HepG2 (cell line): ENCODE measurements around the gene HOXA4. TPM values are rescaled to one million over a fixed set of nuclear protein-coding genes. Genes with fewer than 3 reads are reported as not detected.
A peak's percentile ranks its signal among the peaks of the same experiment; 100 is the strongest.

Experiments used
- ERF ChIP-seq: IDR thresholded peaks from 2 replicates; pipeline ENCODE4 v1.6.1; 2018; ENCODE audit warnings: missing biosample characterization, missing genetic modification reagents
- GPN1 ChIP-seq: sonication (generic); formaldehyde crosslinking; IDR thresholded peaks from 2 replicates; pipeline ENCODE4 v1.5.1; 2020; ENCODE audit warnings: missing genetic modification reagents, borderline replicate concordance
- HHEX ChIP-seq: IDR thresholded peaks from 2 replicates; pipeline ENCODE4 v1.6.1; 2016; ENCODE audit warnings: control low read depth
- KLF11 ChIP-seq: IDR thresholded peaks from 2 replicates; pipeline ENCODE4 v1.6.1; 2016; ENCODE audit warnings: missing compliant biosample characterization
- LRRFIP1 ChIP-seq: sonication (generic); formaldehyde crosslinking; conservative IDR thresholded peaks from 2 replicates; pipeline ENCODE4 v1.4.0; 2020; ENCODE audit warnings: missing genetic modification reagents
- MTF2 ChIP-seq: sonication (generic); formaldehyde crosslinking; IDR thresholded peaks from 2 replicates; pipeline ENCODE4 v1.5.0; 2020; ENCODE audit warnings: missing genetic modification reagents, borderline replicate concordance
- MXD4 ChIP-seq: IDR thresholded peaks from 2 replicates; pipeline ENCODE4 v1.6.1; 2016; ENCODE audit warnings: mild to moderate bottlenecking, missing biosample characterization, missing genetic modification reagents
- PAWR ChIP-seq: sonication (generic); formaldehyde crosslinking; IDR thresholded peaks from 2 replicates; pipeline ENCODE4 v1.4.0; 2020; ENCODE audit warnings: missing genetic modification reagents, mild to moderate bottlenecking, borderline replicate concordance
- PBX2 ChIP-seq: IDR thresholded peaks from 2 replicates; pipeline ENCODE4 v1.6.1; 2016; ENCODE audit warnings: control low read depth
- PTBP1 ChIP-seq: fragments of 200-400 bp; formaldehyde crosslinking; IDR thresholded peaks from 2 replicates; pipeline ENCODE4 v1.6.1; 2018; ENCODE audit warnings: low read length, low read depth; ENCODE audit not compliant: poor library complexity, severe bottlenecking
- SMAD1 ChIP-seq: sonication (generic); formaldehyde crosslinking; IDR thresholded peaks from 2 replicates; pipeline ENCODE4 v1.4.0; 2020; ENCODE audit warnings: missing genetic modification reagents, low read depth, mild to moderate bottlenecking, borderline replicate concordance
- SUZ12 ChIP-seq: fragments of 150-350 bp; IDR thresholded peaks from 2 replicates; pipeline ENCODE4 v1.6.1; 2014; ENCODE audit warnings: low read depth, low read length
- THYN1 ChIP-seq: sonication (generic); formaldehyde crosslinking; IDR thresholded peaks from 2 replicates; pipeline ENCODE4 v1.8.1; 2023; ENCODE audit warnings: low read depth, mild to moderate bottlenecking, moderate library complexity, missing genetic modification reagents, borderline replicate concordance
- ZBED4 ChIP-seq: sonication (generic); formaldehyde crosslinking; IDR thresholded peaks from 2 replicates; pipeline ENCODE4 v1.4.0; 2020; ENCODE audit warnings: missing genetic modification reagents, borderline replicate concordance
- ZC3H4 ChIP-seq: sonication (generic); formaldehyde crosslinking; IDR thresholded peaks from 2 replicates; pipeline ENCODE4 v1.4.0; 2020; ENCODE audit warnings: missing genetic modification reagents, borderline replicate concordance
- ZMYM2 ChIP-seq: sonication (generic); formaldehyde crosslinking; IDR thresholded peaks from 2 replicates; pipeline ENCODE4 v1.8.0; 2022; ENCODE audit warnings: mild to moderate bottlenecking, missing genetic modification reagents
- ZNF232 ChIP-seq: sonication (generic); formaldehyde crosslinking; IDR thresholded peaks from 2 replicates; pipeline ENCODE4 v1.4.0; 2020; ENCODE audit warnings: missing genetic modification reagents, borderline replicate concordance
- ZNF33B ChIP-seq: sonication (generic); formaldehyde crosslinking; IDR thresholded peaks from 2 replicates; pipeline ENCODE4 v1.5.1; 2020; ENCODE audit warnings: mild to moderate bottlenecking, missing genetic modification reagents
- ZNF557 ChIP-seq: sonication (generic); formaldehyde crosslinking; IDR thresholded peaks from 2 replicates; pipeline ENCODE4 v1.4.0; 2020; ENCODE audit warnings: missing genetic modification reagents
- polyA plus RNA-seq, 8 experiments: library from polyadenylated mRNA; depleted of rRNA in 3 of 8; stranded (reverse) in 7 of 8; unstranded in 1 of 8; fragments of >200 nt; fragmentation: Illumina TruSeq in 4 of 8; extraction: Trizol in 4 of 8; gene quantifications; 2 replicates each; pipeline versions ENCODE4 v1.2.1 to v1.2.3, GENCODE V29; 2011 to 2016; ENCODE audit warnings: low read depth in 4 of 8, missing spikeins in 1 of 8, mixed read lengths in 1 of 8; ENCODE audit not compliant: insufficient read depth in 1 of 8
- total RNA-seq, 5 experiments: library from RNA; depleted of rRNA; stranded (reverse); fragments of >200 nt; fragmentation: Illumina TruSeq; extraction: Trizol; gene quantifications; 2 replicates each; pipeline ENCODE4 v1.2.3, GENCODE V29; 2016; ENCODE audit warnings: low read depth in 1 of 5
- TF ChIP-seq, protein P1 (sequence below): sonication (generic); formaldehyde crosslinking; IDR thresholded peaks from 2 replicates; pipeline ENCODE4 v1.4.0; 2020; ENCODE audit warnings: mild to moderate bottlenecking, missing genetic modification reagents
- TF ChIP-seq, protein P2 (sequence below): sonication (generic); formaldehyde crosslinking; IDR thresholded peaks from 2 replicates; pipeline ENCODE4 v1.4.0; 2020; ENCODE audit warnings: missing genetic modification reagents

The HOXA4 gene
- total and polyA plus RNA-seq, 2 of the 13 experiments (the other 11 are each of a cell fraction or from before 2014, with no cell fraction given), result 2.4 to 5.4 TPM

DNA sequence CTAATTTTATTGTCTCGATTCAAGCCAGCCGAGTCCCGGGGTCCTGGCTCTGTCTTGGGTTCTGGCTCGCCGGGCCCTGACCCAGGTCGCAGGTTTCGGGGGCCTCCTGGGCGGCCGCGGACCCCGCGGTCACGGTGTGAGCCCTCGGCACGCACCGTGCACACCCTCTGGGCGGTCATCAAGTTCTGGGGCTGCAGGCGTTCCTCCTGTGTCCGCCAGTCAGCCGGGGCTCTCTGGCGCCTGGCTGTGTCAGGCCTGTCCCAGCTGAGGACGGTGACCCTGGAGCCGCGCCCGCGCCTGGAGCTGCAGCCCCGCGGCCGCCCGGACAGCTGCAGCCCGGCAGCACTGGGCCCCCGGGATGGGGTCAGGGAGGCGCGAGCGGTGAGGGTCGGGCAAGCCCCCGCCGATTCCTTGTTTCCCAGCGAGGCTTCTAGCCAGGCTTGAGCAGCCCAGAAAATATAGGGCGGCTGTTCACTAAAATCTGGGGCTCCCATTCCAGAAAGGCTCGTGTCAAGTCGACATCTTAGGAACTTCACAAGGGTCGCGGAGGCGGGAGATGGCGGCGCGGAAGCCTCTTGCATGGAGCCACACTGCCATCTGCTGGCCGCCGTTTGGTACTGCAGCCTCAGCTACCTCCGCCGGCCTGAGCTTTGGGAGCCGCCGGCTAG lies 30.1 kb upstream of the HOXA4 start (continued):
- no peak for TF ChIP-seq PAWR (CRISPR knock-in tag)
- TF ChIP-seq MTF2 (CRISPR knock-in tag), result peak; percentile 83; the same call in 1 of the 2 replicates
- TF ChIP-seq LRRFIP1 (CRISPR knock-in tag), result no peak
- TF ChIP-seq, protein P1, sequence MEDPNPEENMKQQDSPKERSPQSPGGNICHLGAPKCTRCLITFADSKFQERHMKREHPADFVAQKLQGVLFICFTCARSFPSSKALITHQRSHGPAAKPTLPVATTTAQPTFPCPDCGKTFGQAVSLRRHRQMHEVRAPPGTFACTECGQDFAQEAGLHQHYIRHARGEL (CRISPR knock-in tag), result no peak
- no peak for TF ChIP-seq PBX2 (CRISPR knock-in tag)
- TF ChIP-seq, protein P2, sequence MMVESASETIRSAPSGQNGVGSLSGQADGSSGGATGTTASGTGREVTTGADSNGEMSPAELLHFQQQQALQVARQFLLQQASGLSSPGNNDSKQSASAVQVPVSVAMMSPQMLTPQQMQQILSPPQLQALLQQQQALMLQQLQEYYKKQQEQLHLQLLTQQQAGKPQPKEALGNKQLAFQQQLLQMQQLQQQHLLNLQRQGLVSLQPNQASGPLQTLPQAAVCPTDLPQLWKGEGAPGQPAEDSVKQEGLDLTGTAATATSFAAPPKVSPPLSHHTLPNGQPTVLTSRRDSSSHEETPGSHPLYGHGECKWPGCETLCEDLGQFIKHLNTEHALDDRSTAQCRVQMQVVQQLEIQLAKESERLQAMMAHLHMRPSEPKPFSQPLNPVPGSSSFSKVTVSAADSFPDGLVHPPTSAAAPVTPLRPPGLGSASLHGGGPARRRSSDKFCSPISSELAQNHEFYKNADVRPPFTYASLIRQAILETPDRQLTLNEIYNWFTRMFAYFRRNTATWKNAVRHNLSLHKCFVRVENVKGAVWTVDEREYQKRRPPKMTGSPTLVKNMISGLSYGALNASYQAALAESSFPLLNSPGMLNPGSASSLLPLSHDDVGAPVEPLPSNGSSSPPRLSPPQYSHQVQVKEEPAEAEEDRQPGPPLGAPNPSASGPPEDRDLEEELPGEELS (CRISPR knock-in tag), result no peak
- TF ChIP-seq KLF11 (CRISPR knock-in tag), result no peak
- no peak for TF ChIP-seq ZNF232 (CRISPR knock-in tag)
- no peak for TF ChIP-seq GPN1 (CRISPR knock-in tag)
- TF ChIP-seq ERF, result no peak
- no peak for TF ChIP-seq ZC3H4 (CRISPR knock-in tag)
- no peak for TF ChIP-seq PTBP1
- TF ChIP-seq ZBED4, result no peak
- no peak for TF ChIP-seq SMAD1
- TF ChIP-seq ZNF557, result no peak
- no peak for TF ChIP-seq ZMYM2 (CRISPR knock-in tag)
- TF ChIP-seq MXD4 (CRISPR knock-in tag), result 0 out of 2 replicates have a peak, but pooled peaks have one; percentile 21
- no peak for TF ChIP-seq THYN1 (CRISPR knock-in tag)
- no peak for TF ChIP-seq ZNF33B (CRISPR knock-in tag)
- TF ChIP-seq SUZ12, result no peak
- TF ChIP-seq HHEX (CRISPR knock-in tag), result no peak
